COLO829 (cell line): Measurements from ENCODE around the gene LSAMP.
"Not testable (repeated sequence)": the region's sequence is repeated elsewhere in the genome, so short reads cannot be mapped to it uniquely, and the experiment has no call there.

Experiments
- DNase-seq: peaks from one replicate; pipeline ENCODE4 v3.0.0; 2012; ENCODE audit warnings: low spot score

The LSAMP gene

DNA sequence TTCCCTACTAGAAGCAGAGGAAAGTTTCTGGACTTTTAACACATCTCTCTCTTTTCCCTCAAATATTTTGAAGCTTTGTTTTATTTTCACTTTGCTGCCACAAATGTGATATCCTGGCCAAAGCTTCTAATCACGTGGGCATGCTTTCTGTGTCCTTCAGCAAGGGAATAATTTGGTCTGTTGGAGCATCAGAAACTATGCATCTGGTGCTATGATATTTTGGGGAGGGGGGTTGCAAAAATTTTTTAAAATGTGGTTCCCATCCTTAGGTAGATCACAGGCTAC, 567.7 kb downstream of the LSAMP start:
- DNase-seq, result no peak

DNA sequence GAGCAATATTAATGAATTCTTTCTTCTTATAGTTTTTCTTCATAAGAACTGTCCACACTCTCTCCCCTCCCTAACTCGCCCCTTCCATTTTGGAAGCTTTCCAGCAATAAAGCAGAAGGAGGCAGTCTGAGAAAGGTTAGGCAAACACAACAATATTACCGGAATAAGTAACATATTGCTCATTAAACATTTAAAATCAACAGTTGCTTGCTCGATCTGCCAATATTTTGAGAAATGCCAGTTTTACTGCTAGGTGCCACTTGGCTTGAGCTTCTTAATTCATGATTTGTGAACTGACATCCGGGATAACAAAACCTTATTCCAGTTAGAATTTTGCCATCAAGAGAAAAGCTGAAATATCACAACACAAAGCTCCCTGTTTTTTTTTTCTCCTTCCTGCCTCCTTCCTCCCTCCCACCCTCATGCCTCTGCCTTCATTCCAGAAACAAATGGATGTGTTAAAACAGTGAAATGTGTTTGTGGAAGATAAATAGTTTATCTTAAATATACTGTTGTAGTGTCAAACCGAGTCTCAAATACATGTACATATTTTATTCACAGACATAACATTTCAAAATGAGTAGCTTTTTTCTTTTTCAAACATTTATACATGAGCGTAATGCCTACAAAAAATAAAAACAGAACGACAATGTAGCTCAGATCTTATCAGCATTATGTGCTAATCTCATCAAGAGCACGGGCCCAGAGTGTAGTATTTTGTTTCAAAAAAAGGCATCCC, 568.2 kb downstream of the LSAMP start:
- DNase-seq, result peak; percentile 6

DNA sequence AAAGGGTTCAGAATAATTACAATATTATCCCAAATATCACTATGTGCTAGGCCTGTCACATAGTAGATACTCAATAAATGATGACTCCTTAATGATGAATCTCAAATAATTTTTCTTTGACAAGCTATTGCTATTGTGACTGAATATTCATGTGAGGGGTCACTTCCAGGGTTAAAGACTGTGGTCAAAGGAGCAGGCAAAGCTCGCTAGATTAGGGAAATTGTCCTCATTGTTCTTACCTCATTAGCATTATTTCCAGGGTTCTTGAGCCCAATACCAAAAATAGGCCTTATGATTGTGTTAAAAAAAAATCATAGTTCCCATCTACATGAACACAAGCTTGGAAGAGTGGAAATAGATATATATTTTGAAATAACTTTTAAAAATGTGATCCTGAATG, 569.8 kb downstream of the LSAMP start:
- DNase-seq, result no peak

GRCh38 chr3:115871735-115872134, 573.6 kb downstream of the LSAMP start:
- no peak for DNase-seq

DNA sequence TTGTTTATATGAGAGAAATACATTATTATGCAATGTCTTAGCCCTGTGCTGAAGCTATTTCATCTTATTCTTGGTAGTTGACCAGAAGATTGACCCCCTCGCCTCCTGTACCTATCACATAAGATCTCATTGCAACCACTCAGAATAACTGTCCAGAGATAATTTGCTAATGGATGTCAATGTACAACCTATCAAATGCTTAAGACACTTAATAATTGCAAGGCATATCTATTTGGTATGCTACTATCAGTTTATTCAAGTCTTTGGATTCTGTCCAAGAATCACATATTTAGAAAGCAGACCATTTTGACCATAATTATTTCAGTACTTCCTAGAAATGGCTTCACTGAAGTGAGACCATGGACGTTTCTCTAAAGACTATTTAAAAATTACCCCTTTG, 580.4 kb downstream of the LSAMP start:
- DNase-seq, result no peak

- no peak for DNase-seq
Measured at GRCh38 chr3:115862849-115863248, 582.4 kb downstream of the LSAMP start.

GRCh38 chr3:115862099-115862498, 583.2 kb downstream of the LSAMP start:
- DNase-seq, result no peak

GRCh38 chr3:115861166-115861733, 584.0 kb downstream of the LSAMP start:
- no peak for DNase-seq

GRCh38 chr3:115860766-115861165, 584.5 kb downstream of the LSAMP start:
- DNase-seq, result no peak

DNA sequence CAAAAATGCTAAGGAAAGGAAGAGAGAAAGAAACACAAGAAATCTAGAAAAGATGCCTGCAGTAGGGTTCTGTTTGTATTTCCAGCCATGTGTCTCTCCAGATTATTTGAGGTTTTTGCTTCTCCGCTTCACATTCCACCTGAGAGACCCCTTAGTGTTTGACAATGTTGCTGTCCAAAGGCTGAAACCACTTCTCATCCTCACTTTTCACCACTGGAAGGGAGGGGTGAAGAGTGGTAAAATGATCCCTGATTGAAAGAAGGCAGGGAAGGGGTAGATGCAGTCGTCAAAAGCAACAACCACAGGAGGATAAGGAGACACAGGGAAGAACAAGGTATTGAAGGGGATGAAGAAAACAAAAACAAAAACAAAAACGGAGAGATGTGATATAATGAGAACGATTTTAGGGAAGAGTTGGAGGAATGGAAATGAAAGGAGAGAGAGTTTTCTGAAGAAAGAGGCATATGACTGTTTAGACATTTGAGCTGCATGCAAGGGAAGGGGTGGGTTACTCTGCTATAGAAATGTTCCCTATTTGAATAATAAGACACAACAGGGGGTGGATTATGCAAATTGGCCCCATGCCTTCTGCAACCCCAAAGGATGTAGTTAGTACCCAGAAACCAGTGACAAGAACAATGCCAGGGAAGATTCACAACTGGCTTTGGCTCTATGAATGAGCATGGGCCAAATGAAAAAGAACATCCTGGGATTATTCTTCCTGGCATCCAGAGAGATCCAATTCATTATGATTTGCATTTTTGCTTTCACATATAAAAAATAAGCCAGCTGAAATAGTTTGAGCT, 586.1 kb downstream of the LSAMP start:
- no peak for DNase-seq

GRCh38 chr3:115857518-115858136, 587.7 kb downstream of the LSAMP start:
- no peak for DNase-seq

DNA sequence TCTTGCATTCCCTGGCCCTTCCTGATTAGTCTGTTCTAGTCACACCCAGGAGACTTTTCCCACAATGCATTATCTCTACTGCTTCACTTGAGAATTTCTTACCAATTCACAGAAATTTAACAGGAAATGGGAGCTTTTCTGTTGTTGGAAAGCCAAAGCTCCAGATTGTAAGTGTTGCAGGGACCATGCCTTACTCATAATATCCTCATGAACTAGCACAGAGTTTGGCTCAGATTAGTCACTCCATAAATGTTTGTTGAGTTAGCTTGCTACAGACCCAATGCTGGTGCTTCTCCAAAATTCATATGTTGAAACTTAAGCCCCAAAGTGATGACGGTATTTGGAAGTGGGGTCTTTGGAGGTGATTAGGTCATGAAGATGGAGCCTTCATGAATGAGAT, 589.4 kb downstream of the LSAMP start:
- no peak for DNase-seq

DNA sequence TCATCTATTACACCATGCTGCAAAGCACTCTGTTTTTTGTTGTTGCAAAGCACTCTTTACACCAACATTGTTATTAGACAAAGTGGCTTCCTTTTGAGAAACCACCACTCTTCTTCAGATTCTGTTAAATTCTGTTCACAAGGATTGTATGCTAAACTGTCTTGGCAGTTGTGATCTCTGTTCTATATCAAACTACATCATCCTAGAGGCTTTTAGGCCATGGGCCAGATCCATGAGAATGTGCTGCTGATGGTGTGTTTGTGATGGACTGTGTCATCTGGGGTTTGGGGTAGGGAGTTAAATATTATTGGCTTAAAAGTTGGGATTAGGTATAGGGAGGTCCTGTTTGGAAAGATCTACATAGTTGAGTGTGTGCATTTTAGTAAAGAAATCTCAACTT, 592.2 kb downstream of the LSAMP start:
- no peak for DNase-seq

GRCh38 chr3:115852278-115852677, 593.0 kb downstream of the LSAMP start:
- DNase-seq, result no peak

- no peak for DNase-seq
Measured at GRCh38 chr3:115851571-115851970, 593.7 kb downstream of the LSAMP start.

- DNase-seq, result no peak
Measured at GRCh38 chr3:115848641-115849040, 596.6 kb downstream of the LSAMP start.

DNA sequence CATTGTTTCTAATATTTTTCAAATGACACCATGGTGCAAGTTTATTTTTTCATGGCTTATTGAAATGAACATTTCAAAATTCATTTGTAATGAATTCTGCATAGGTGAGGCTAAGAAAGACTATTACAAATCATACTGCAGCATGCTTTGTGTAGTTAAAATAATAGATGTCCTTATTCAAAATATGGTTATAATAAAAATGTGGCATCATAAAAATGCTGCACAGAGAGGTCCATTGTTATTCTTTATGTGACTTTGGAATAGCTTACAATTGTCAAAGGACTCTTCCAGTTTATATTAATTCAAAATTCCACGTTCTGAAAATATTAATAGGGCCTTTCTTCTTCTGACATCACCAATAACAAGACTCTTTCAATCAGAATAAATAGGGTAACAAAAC, 599.3 kb downstream of the LSAMP start:
- DNase-seq, result peak; percentile 34

GRCh38 chr3:115844729-115845128, 600.6 kb downstream of the LSAMP start:
- not testable (repeated sequence) for DNase-seq

DNA sequence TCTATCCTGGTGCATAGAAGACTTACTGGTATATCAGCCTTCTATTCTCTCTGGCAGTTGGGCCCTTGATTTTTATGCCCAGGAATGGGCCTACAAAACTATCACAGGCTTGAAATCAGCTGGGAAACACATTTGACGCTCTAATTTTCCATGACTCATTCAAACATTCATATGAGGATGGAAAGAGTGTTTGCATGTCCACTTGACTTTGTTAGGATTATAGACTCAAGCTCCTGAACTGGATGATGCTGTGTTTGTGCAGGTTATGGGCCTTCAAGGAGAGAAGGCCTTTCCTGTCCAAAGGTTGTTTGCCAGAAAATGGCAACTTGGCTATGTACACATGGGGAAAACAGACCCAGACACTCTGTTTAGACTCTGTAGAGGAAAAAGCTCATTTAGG, 602.1 kb downstream of the LSAMP start:
- no peak for DNase-seq

DNA sequence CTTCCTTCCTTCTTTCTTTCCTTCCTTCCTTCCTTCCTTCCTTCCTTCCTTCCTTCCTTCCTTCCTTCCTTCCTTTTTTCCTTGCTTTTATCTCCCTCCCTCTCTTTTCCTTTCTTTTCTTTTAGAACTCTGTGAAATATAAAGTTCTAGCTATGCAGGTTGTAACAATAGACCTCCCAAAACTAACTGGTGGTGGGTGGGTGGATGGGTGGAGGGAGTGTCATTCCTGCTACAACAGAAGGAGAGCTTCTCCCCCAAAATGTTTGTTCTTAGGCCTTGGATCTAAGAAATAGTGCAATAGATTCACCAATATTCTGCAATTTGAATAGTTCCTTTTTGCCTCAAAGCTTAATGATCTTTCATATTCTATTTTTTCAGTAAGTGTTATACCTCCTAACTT, 606.0 kb downstream of the LSAMP start:
- DNase-seq, result no peak

DNA sequence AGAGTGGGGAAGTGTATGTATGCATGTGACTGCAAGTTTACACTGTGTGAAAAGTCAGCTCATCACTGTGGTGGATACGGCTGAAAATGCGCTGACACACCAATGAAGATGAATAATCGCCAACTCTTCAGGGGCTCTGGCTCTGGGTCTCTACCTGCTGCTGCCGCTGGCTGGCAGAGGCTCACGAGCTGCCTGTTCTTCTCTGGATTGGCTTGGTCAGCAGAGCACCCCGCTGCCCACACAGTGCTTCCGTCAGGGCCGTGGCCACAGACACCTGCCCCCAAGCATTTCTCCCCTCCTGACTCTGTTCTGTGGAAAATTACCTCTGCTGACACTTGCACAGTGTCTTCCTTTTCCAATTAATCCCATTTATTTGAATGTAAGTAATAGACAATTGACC, 606.5 kb downstream of the LSAMP start:
- DNase-seq, result no peak

- DNase-seq, result peak; percentile 55
Measured at GRCh38 chr3:115836944-115837343, 608.3 kb downstream of the LSAMP start.

- no peak for DNase-seq
Measured at GRCh38 chr3:115835946-115836345, 609.3 kb downstream of the LSAMP start.
